Caco-2 (cell line): ENCODE measurements around the gene SELENOI. TPM values are rescaled to one million over a fixed set of nuclear protein-coding genes. Genes with fewer than 3 reads are reported as not detected.
"Not testable (repeated sequence)": the region's sequence is repeated elsewhere in the genome, so short reads cannot be mapped to it uniquely, and the experiment has no call there.

Source experiments
- BruUV-seq: library from RNA; stranded (reverse); fragments of 400-500 nt; replicated peaks from 2 replicates; lab custom pipeline; 2021; lab: Mats Ljungman, UMichigan
- CTCF ChIA-PET: fragments of 300-600 bp; sonication (Branson Sonifier 250); formaldehyde crosslinking; loops from one replicate; lab custom pipeline; 2022; ENCODE audit warnings: antibody characterized with exemption; lab: Charles Lee
- POLR2A ChIA-PET: fragments of 300-600 bp; sonication (Branson Sonifier 250); formaldehyde crosslinking; loops from one replicate; lab custom pipeline; 2022; ENCODE audit warnings: antibody characterized with exemption; lab: Charles Lee
- DNase-seq, 2 experiments: peaks; one replicate each; pipeline versions ENCODE4 v3.0.0 to v3.0.0-alpha.2; 2020 to 2022
- H3K27me3 ChIP-seq: replicated peaks from 2 replicates; pipeline ENCODE4 v1.6.0; 2011; ENCODE audit warnings: low read length; ENCODE audit not compliant: control insufficient read depth, insufficient read depth
- H3K36me3 ChIP-seq: 2 replicates; pipeline ENCODE4 v1.5.1; 2011; ENCODE audit warnings: low read length; ENCODE audit not compliant: control insufficient read depth, insufficient read depth
- H3K4me1 ChIP-seq: fragments of 250-450 bp; sonication (Bioruptor Pico); 2 replicates; pipeline ENCODE4 v1.5.1; 2020; ENCODE audit warnings: mild to moderate bottlenecking
- H3K4me3 ChIP-seq: 2 replicates; pipeline ENCODE4 v1.5.1; 2011; ENCODE audit warnings: low read depth, mild to moderate bottlenecking, control low read depth, low read length
- H3K9me3 ChIP-seq: fragments of 250-450 bp; sonication (Bioruptor Pico); 2 replicates; pipeline ENCODE4 v1.5.1; 2020; ENCODE audit warnings: mild to moderate bottlenecking, moderate library complexity
- H3K27ac Mint-ChIP-seq: one replicate; pipeline ENCODE4 v1.8.0; 2022; ENCODE audit warnings: mixed read lengths; ENCODE audit not compliant: unreplicated experiment
- H3K27me3 Mint-ChIP-seq: one replicate; pipeline ENCODE4 v1.8.0; 2022; ENCODE audit warnings: mixed read lengths; ENCODE audit not compliant: insufficient read depth, unreplicated experiment
- H3K36me3 Mint-ChIP-seq: one replicate; pipeline ENCODE4 v1.8.0; 2022; ENCODE audit warnings: mild to moderate bottlenecking, mixed read lengths; ENCODE audit not compliant: insufficient read depth, unreplicated experiment
- H3K4me1 Mint-ChIP-seq: one replicate; pipeline ENCODE4 v1.8.0; 2022; ENCODE audit warnings: low read depth, mixed read lengths; ENCODE audit not compliant: unreplicated experiment
- H3K4me3 Mint-ChIP-seq: one replicate; pipeline ENCODE4 v1.8.0; 2022; ENCODE audit warnings: mild to moderate bottlenecking, moderate library complexity, mixed read lengths; ENCODE audit not compliant: unreplicated experiment
- H3K9me3 Mint-ChIP-seq: one replicate; pipeline ENCODE4 v1.8.0; 2022; ENCODE audit warnings: mixed read lengths; ENCODE audit not compliant: unreplicated experiment
- CTCF ChIP-seq, 2 experiments: fragments of 200-600 bp in 1 of 2; IDR thresholded peaks; 1 replicate in 1 of 2; 2 replicates in 1 of 2; pipeline versions ENCODE4 v1.5.1 to v1.8.0; 2011 to 2022; ENCODE audit warnings: antibody characterized with exemption in 1 of 2, control low read depth in 1 of 2, inconsistent platforms in 1 of 2, low read depth in 1 of 2, low read length in 1 of 2, mild to moderate bottlenecking in 1 of 2, moderate library complexity in 1 of 2; ENCODE audit not compliant: insufficient read depth in 1 of 2, severe bottlenecking in 1 of 2, unreplicated experiment in 1 of 2
- intact Hi-C: fragments of 100-400 bp; cut with micrococcal nuclease; formaldehyde crosslinking; loops from one replicate; pipeline ENCODE4 v1.10.0; 2022; ENCODE audit not compliant: unreplicated experiment
- total RNA-seq: library from RNA; stranded (reverse); gene quantifications from 2 replicates; pipeline ENCODE4 v1.2.3, GENCODE V29; 2022

SELENOI gene
- total RNA-seq, 1 experiment from 2014 or later = 68.9 TPM

GRCh38 chr2:26364669-26365068, 18.7 kb downstream of the SELENOI start:
- peaks cover 19% of the 10 kb centered on the region for H3K4me1 Mint-ChIP-seq
- H3K9me3 ChIP-seq = no peaks in the 10 kb centered on the region
- intact Hi-C loops = no loop called here
- H3K27me3 ChIP-seq = no peaks in the 10 kb centered on the region
- peaks cover 7% of the 10 kb centered on the region for H3K9me3 Mint-ChIP-seq
- no TSS peak for BruUV-seq
- H3K27me3 Mint-ChIP-seq = no peaks in the 10 kb centered on the region
- no peak overlapping the region for H3K27ac Mint-ChIP-seq
- peaks cover 42% of the 10 kb centered on the region for H3K36me3 Mint-ChIP-seq
- CTCF ChIA-PET = no interaction called here
- no peak overlapping the region for H3K4me3 ChIP-seq
- H3K4me3 Mint-ChIP-seq = no peak overlapping the region
- DNase-seq = no peak
- TF ChIP-seq CTCF (IDR thresholded peaks at IDR 0.05; ENCODE audit: insufficient read depth in 1 of 2, low read depth in 1 of 2, low read length in 1 of 2, severe bottlenecking in 1 of 2, unreplicated experiment in 1 of 2) = no peak
- H3K4me1 ChIP-seq = peaks cover 12% of the 10 kb centered on the region
- H3K36me3 ChIP-seq = peaks cover 2% of the 10 kb centered on the region; the same call in 1 of the 2 replicates
- POLR2A ChIA-PET = no interaction called here

- CTCF ChIA-PET = no interaction called here
- H3K9me3 Mint-ChIP-seq = peaks cover 9% of the 10 kb centered on the region
Measured at GRCh38 chr2:26366957-26367356, 21.0 kb downstream of the SELENOI start.

GRCh38 chr2:26369664-26370063, 23.7 kb downstream of the SELENOI start:
- H3K4me3 ChIP-seq, H3K9me3 ChIP-seq, H3K36me3 ChIP-seq, H3K4me3 Mint-ChIP-seq, CTCF ChIA-PET, H3K27me3 ChIP-seq, POLR2A ChIA-PET, H3K9me3 Mint-ChIP-seq, intact Hi-C loops, BruUV-seq, H3K27ac Mint-ChIP-seq, H3K27me3 Mint-ChIP-seq, H3K4me1 ChIP-seq, DNase-seq: not testable (repeated sequence)
- peaks cover 54% of the 10 kb centered on the region for H3K36me3 Mint-ChIP-seq
- H3K4me1 Mint-ChIP-seq = peaks cover 16% of the 10 kb centered on the region

More at GRCh38 chr2:26366957-26367356, 21.0 kb downstream of the SELENOI start:
- POLR2A ChIA-PET = no interaction called here
- H3K4me3 ChIP-seq = no peak overlapping the region
- no peaks in the 10 kb centered on the region for H3K27me3 Mint-ChIP-seq
- H3K27me3 ChIP-seq = no peaks in the 10 kb centered on the region
- H3K36me3 ChIP-seq = peaks cover 2% of the 10 kb centered on the region; the same call in 1 of the 2 replicates
- intact Hi-C loops = no loop called here
- no peaks in the 10 kb centered on the region for H3K9me3 ChIP-seq
- peaks cover 12% of the 10 kb centered on the region for H3K4me1 ChIP-seq
- H3K4me1 Mint-ChIP-seq = peaks cover 20% of the 10 kb centered on the region
- BruUV-seq = no TSS peak
- TF ChIP-seq CTCF (IDR thresholded peaks at IDR 0.05; ENCODE audit: insufficient read depth in 1 of 2, low read depth in 1 of 2, low read length in 1 of 2, severe bottlenecking in 1 of 2, unreplicated experiment in 1 of 2) = no peak
- no peak overlapping the region for H3K27ac Mint-ChIP-seq
- peaks cover 45% of the 10 kb centered on the region for H3K36me3 Mint-ChIP-seq
- no peak overlapping the region for H3K4me3 Mint-ChIP-seq
- no peak for DNase-seq

- H3K4me3 ChIP-seq, H3K9me3 Mint-ChIP-seq, DNase-seq, H3K4me3 Mint-ChIP-seq, H3K27me3 Mint-ChIP-seq, CTCF ChIA-PET, H3K4me1 ChIP-seq, H3K36me3 ChIP-seq, POLR2A ChIA-PET, H3K27ac Mint-ChIP-seq, intact Hi-C loops, H3K27me3 ChIP-seq, BruUV-seq, H3K9me3 ChIP-seq: not testable (repeated sequence)
- peaks cover 61% of the 10 kb centered on the region for H3K36me3 Mint-ChIP-seq
- H3K4me1 Mint-ChIP-seq = peaks cover 16% of the 10 kb centered on the region
Measured at GRCh38 chr2:26370909-26371308, 25.0 kb downstream of the SELENOI start.
